SK-N-SH treated with all-trans-retinoic acid at 6 μM for 48 hours (cell line): ENCODE data around the gene JARID2.

Source experiments
- PPARA ChIP-seq: fragments of 250-450 bp; sonication (Bioruptor Pico); IDR thresholded peaks from 2 replicates; pipeline ENCODE4 v1.5.0; 2020; ENCODE audit warnings: mild to moderate bottlenecking, borderline replicate concordance
- ZFP3 ChIP-seq: fragments of 250-450 bp; sonication (Bioruptor Pico); IDR thresholded peaks from 2 replicates; pipeline ENCODE4 v1.5.0; 2020; ENCODE audit warnings: mild to moderate bottlenecking, moderate library complexity
- ZNF565 ChIP-seq: fragments of 450-650 bp; formaldehyde crosslinking; conservative IDR thresholded peaks from 2 replicates; pipeline ENCODE4 v1.5.0; 2020; ENCODE audit warnings: low read depth, mild to moderate bottlenecking, moderate library complexity
- TF ChIP-seq, protein P1 (sequence below): fragments of 250-450 bp; sonication (Bioruptor Pico); IDR thresholded peaks from 2 replicates; pipeline ENCODE4 v1.5.1; 2020; ENCODE audit warnings: low read depth, mild to moderate bottlenecking, moderate library complexity

DNA sequence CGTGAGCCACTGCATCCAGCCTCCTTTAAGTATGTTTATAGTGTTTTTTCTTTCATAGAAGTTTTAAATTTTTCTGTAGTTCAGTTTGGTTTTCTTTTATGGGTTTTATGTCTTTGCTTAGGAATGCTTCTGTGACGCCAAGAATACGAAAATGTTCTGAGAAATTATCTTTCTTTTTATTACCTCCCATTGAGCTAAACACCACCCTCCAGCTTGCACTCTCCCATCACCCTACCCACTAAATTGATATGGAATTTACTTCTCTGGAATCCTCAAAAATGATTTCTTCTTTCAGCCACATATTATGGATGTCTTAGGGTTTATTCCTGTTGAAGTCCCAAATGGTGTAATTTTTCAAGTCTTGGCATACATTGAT is 38.1 kb downstream of the JARID2 start:
- TF ChIP-seq ZNF565 (no peak), ZFP3 (no peak), PPARA (no peak)
- TF ChIP-seq, protein P1, sequence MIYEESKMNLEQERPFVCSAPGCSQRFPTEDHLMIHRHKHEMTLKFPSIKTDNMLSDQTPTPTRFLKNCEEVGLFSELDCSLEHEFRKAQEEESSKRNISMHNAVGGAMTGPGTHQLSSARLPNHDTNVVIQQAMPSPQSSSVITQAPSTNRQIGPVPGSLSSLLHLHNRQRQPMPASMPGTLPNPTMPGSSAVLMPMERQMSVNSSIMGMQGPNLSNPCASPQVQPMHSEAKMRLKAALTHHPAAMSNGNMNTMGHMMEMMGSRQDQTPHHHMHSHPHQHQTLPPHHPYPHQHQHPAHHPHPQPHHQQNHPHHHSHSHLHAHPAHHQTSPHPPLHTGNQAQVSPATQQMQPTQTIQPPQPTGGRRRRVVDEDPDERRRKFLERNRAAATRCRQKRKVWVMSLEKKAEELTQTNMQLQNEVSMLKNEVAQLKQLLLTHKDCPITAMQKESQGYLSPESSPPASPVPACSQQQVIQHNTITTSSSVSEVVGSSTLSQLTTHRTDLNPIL (CRISPR knock-in tag): no peak
